GM19193 (cell line): ENCODE results near the gene YY1.

Source experiments
- POLR2A ChIP-seq: IDR thresholded peaks from 4 replicates; pipeline ENCODE4 v1.6.1; 2011; ENCODE audit not compliant: insufficient read depth, insufficient read length; ENCODE audit errors: extremely low read depth

Gene YY1

GRCh38 chr14:100262545-100262944 is 23.6 kb downstream of the YY1 start:
- no peak for TF ChIP-seq POLR2A

- no peak for TF ChIP-seq POLR2A
These were observed 24.2 kb downstream of the YY1 start for GRCh38 chr14:100263141-100263540.

- TF ChIP-seq POLR2A = no peak
These were observed 29.0 kb downstream of the YY1 start for GRCh38 chr14:100267990-100268389.

- TF ChIP-seq POLR2A = no peak
These were observed 29.8 kb downstream of the YY1 start for GRCh38 chr14:100268591-100269207.

- no peak for TF ChIP-seq POLR2A
These were observed 32.4 kb downstream of the YY1 start for GRCh38 chr14:100271247-100271939.

GRCh38 chr14:100274250-100274649 is 35.3 kb downstream of the YY1 start:
- no peak for TF ChIP-seq POLR2A

- no peak for TF ChIP-seq POLR2A
These were observed 36.3 kb downstream of the YY1 start for GRCh38 chr14:100275214-100275613.

- TF ChIP-seq POLR2A = no peak
These were observed 39.8 kb downstream of the YY1 start for GRCh38 chr14:100278702-100279101.

- no peak for TF ChIP-seq POLR2A
These were observed 40.2 kb downstream of the YY1 start for GRCh38 chr14:100279133-100279532.

GRCh38 chr14:100279563-100279962 is 40.6 kb downstream of the YY1 start:
- no peak for TF ChIP-seq POLR2A

GRCh38 chr14:100281286-100282082 is 42.5 kb downstream of the YY1 start:
- TF ChIP-seq POLR2A = no peak

GRCh38 chr14:100282083-100282350 is 43.1 kb downstream of the YY1 start:
- TF ChIP-seq POLR2A = no peak

- TF ChIP-seq POLR2A = no peak
These were observed 43.9 kb downstream of the YY1 start for GRCh38 chr14:100282766-100283419.

- no peak for TF ChIP-seq POLR2A
These were observed 45.3 kb downstream of the YY1 start for GRCh38 chr14:100283984-100284881.
